ENCODE results near the gene C1QTNF9.
"Not testable (repeated sequence)": the region's sequence is repeated elsewhere in the genome, so short reads cannot be mapped to it uniquely, and the experiment has no call there.

C1QTNF9 gene

GRCh38 chr13:24282256-24282655 is 27.1 kb upstream of the C1QTNF9 start:
- DNase-seq = no peak

- no peak for DNase-seq
Observed at GRCh38 chr13:24284889-24285565, 24.4 kb upstream of the C1QTNF9 start.

GRCh38 chr13:24286624-24287023 is 22.8 kb upstream of the C1QTNF9 start:
- DNase-seq = no peak

GRCh38 chr13:24287748-24288287 is 21.6 kb upstream of the C1QTNF9 start:
- no peak for DNase-seq

GRCh38 chr13:24288870-24289269 is 20.5 kb upstream of the C1QTNF9 start:
- no peak for DNase-seq

GRCh38 chr13:24290280-24290932 is 19.0 kb upstream of the C1QTNF9 start:
- DNase-seq = no peak

- DNase-seq = no peak
Observed at GRCh38 chr13:24292481-24292880, 16.9 kb upstream of the C1QTNF9 start.

GRCh38 chr13:24293746-24294145 is 15.6 kb upstream of the C1QTNF9 start:
- DNase-seq = no peak

GRCh38 chr13:24299488-24300114 is 9.8 kb upstream of the C1QTNF9 start:
- no peak for DNase-seq

GRCh38 chr13:24301434-24301833 is 7.9 kb upstream of the C1QTNF9 start:
- no peak for DNase-seq

GRCh38 chr13:24301911-24302310 is 7.5 kb upstream of the C1QTNF9 start:
- DNase-seq = no peak

- no peak for DNase-seq
Observed at GRCh38 chr13:24304620-24305019, 4.8 kb upstream of the C1QTNF9 start.

- DNase-seq = no peak
Observed at GRCh38 chr13:24306632-24307031, 2.7 kb upstream of the C1QTNF9 start.

GRCh38 chr13:24307211-24308067 is 1.9 kb upstream of the C1QTNF9 start:
- no peak for DNase-seq

- no peak for DNase-seq
Observed at GRCh38 chr13:24308068-24308445, 1.3 kb upstream of the C1QTNF9 start.

- DNase-seq = no peak
Observed at GRCh38 chr13:24308488-24309020, 826 bp upstream of the C1QTNF9 start.

GRCh38 chr13:24313439-24313838 is 4.1 kb downstream of the C1QTNF9 start:
- no peak for DNase-seq

GRCh38 chr13:24317835-24318234 is 8.5 kb downstream of the C1QTNF9 start:
- DNase-seq = not testable (repeated sequence)

GRCh38 chr13:24318878-24319277 is 9.5 kb downstream of the C1QTNF9 start:
- not testable (repeated sequence) for DNase-seq

GRCh38 chr13:24319641-24320040 is 10.3 kb downstream of the C1QTNF9 start:
- not testable (repeated sequence) for DNase-seq

- not testable (repeated sequence) for DNase-seq
Observed at GRCh38 chr13:24321416-24321815, 12.0 kb downstream of the C1QTNF9 start.

GRCh38 chr13:24322470-24322869 is 13.1 kb downstream of the C1QTNF9 start:
- not testable (repeated sequence) for DNase-seq

Measured in activated CD4-positive, CD25-positive, alpha-beta regulatory T cell treated with anti-CD3 and anti-CD28 coated beads, Interleukin-2, amount 50 U/mL, for 72 hours (primary cell).